Ishikawa (cell line): Measurements from ENCODE around the gene MYBPC1.

Experiments used
- CEBPB ChIP-seq: IDR thresholded peaks from 2 replicates; pipeline ENCODE4 v1.6.1; 2012
- CREB1 ChIP-seq: IDR thresholded peaks from 2 replicates; pipeline ENCODE4 v1.6.1; 2012; ENCODE audit warnings: low read depth
- EGR1 ChIP-seq: IDR thresholded peaks from 2 replicates; pipeline ENCODE4 v1.6.1; 2012
- EP300 ChIP-seq: IDR thresholded peaks from 2 replicates; pipeline ENCODE4 v1.6.1; 2012; ENCODE audit warnings: borderline replicate concordance
- FOXM1 ChIP-seq: IDR thresholded peaks from 2 replicates; pipeline ENCODE4 v1.6.1; 2012; ENCODE audit warnings: low read depth, borderline replicate concordance
- MAX ChIP-seq: IDR thresholded peaks from 2 replicates; pipeline ENCODE4 v1.6.1; 2012
- NFIC ChIP-seq: IDR thresholded peaks from 2 replicates; pipeline ENCODE4 v1.6.1; 2012
- RAD21 ChIP-seq: IDR thresholded peaks from 2 replicates; pipeline ENCODE4 v1.6.1; 2012; ENCODE audit warnings: low read depth
- TAF1 ChIP-seq: IDR thresholded peaks from 2 replicates; pipeline ENCODE4 v1.6.1; 2012; ENCODE audit warnings: low read depth, mild to moderate bottlenecking
- TCF12 ChIP-seq: IDR thresholded peaks from 2 replicates; pipeline ENCODE4 v1.6.1; 2012; ENCODE audit warnings: low read depth
- TEAD4 ChIP-seq: IDR thresholded peaks from 2 replicates; pipeline ENCODE4 v1.6.1; 2012
- USF1 ChIP-seq: IDR thresholded peaks from 2 replicates; pipeline ENCODE4 v1.6.1; 2012
- YY1 ChIP-seq: IDR thresholded peaks from 2 replicates; pipeline ENCODE4 v1.6.1; 2012; ENCODE audit warnings: low read depth
- ZBTB7A ChIP-seq: IDR thresholded peaks from 2 replicates; pipeline ENCODE4 v1.6.1; 2012; ENCODE audit warnings: low read depth
- TF ChIP-seq, protein P1 (sequence below): IDR thresholded peaks from 2 replicates; pipeline ENCODE4 v1.6.1; 2012; ENCODE audit warnings: low read depth, mild to moderate bottlenecking

Gene MYBPC1

DNA sequence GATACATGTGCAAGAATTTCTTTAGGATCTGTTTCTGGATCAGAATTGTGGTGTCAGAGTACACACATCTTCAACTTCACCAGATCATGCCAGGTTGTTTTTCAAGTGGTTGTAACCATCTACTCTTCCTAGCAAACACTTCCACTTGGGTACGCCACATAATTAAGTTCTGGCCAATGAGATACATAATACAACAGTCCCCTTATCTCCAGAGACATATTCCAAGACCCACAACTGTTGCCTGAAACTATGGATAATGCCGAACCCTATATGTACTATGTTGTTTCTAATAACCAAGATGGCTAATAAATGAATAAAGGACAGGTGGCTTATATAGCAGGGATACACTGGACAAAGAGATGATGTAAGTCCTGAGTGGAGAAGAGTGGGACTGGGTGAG, 100.2 kb downstream of the MYBPC1 start:
- TF ChIP-seq ZBTB7A (no peak), RAD21 (no peak), EGR1 (no peak), YY1 (no peak), EP300 (no peak), TAF1 (no peak), TEAD4 (no peak), MAX (no peak)

GRCh38 chr12:101695706-101696105, 100.9 kb downstream of the MYBPC1 start:
- TF ChIP-seq USF1 (no peak), RAD21 (no peak), EP300 (no peak), NFIC (no peak), TCF12 (no peak), TEAD4 (no peak), FOXM1 (no peak), EGR1 (no peak), ZBTB7A (no peak), CEBPB (no peak), CREB1 (no peak), MAX (no peak)

DNA sequence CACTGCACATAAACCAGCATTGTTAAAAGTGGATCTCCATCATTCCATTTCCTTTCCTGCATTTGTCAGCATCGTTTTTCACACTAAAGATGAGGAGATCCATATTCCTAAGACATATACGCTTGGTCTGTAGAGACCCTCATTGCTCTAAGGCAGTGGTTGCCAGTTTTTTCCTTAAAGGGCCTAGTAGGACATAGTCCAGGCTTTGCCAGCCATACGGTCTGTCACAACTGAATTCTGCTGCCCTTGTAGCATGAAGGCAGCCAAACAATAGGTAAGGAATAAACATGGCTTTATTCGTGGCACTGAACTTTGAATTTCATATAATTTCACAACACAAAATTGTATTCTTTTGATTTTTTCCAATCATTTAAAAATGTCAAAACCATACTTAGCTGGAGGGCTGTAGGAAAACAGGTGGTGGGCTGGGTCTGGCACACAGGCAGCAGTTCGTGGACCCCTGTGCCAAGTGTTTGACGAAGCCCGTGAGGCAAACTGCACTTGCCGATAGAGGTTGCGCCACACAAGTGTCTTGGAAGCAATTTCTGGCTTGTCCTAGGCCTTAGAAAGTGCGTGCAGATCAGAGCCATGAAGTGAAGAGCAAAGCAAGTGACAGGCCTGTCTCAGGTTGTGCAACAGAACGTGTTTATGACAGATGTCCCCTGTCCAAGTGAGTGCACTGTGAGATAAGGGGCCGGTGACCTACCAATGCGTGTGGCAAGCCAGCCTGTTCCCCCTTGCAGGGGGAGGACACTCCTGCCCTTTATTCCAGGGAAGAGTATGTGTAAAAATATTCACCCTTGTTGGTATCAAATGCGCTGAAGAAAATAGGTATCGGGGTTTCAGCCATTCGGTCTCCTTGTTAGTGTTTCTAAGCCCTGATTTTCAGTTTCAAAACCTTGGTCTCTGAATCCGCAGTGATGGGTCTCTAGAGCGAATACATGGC, 101.8 kb downstream of the MYBPC1 start:
- no peak for TF ChIP-seq EGR1
- TF ChIP-seq CREB1: no peak
- TF ChIP-seq NFIC: no peak
- TF ChIP-seq TEAD4: no peak
- TF ChIP-seq YY1: no peak
- TF ChIP-seq EP300: no peak
- no peak for TF ChIP-seq RAD21
- no peak for TF ChIP-seq TCF12
- no peak for TF ChIP-seq FOXM1
- no peak for TF ChIP-seq ZBTB7A
- TF ChIP-seq USF1: no peak
- TF ChIP-seq TAF1: no peak
- TF ChIP-seq, protein P1, sequence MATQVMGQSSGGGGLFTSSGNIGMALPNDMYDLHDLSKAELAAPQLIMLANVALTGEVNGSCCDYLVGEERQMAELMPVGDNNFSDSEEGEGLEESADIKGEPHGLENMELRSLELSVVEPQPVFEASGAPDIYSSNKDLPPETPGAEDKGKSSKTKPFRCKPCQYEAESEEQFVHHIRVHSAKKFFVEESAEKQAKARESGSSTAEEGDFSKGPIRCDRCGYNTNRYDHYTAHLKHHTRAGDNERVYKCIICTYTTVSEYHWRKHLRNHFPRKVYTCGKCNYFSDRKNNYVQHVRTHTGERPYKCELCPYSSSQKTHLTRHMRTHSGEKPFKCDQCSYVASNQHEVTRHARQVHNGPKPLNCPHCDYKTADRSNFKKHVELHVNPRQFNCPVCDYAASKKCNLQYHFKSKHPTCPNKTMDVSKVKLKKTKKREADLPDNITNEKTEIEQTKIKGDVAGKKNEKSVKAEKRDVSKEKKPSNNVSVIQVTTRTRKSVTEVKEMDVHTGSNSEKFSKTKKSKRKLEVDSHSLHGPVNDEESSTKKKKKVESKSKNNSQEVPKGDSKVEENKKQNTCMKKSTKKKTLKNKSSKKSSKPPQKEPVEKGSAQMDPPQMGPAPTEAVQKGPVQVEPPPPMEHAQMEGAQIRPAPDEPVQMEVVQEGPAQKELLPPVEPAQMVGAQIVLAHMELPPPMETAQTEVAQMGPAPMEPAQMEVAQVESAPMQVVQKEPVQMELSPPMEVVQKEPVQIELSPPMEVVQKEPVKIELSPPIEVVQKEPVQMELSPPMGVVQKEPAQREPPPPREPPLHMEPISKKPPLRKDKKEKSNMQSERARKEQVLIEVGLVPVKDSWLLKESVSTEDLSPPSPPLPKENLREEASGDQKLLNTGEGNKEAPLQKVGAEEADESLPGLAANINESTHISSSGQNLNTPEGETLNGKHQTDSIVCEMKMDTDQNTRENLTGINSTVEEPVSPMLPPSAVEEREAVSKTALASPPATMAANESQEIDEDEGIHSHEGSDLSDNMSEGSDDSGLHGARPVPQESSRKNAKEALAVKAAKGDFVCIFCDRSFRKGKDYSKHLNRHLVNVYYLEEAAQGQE: no peak
- no peak for TF ChIP-seq CEBPB
- TF ChIP-seq MAX: no peak

DNA sequence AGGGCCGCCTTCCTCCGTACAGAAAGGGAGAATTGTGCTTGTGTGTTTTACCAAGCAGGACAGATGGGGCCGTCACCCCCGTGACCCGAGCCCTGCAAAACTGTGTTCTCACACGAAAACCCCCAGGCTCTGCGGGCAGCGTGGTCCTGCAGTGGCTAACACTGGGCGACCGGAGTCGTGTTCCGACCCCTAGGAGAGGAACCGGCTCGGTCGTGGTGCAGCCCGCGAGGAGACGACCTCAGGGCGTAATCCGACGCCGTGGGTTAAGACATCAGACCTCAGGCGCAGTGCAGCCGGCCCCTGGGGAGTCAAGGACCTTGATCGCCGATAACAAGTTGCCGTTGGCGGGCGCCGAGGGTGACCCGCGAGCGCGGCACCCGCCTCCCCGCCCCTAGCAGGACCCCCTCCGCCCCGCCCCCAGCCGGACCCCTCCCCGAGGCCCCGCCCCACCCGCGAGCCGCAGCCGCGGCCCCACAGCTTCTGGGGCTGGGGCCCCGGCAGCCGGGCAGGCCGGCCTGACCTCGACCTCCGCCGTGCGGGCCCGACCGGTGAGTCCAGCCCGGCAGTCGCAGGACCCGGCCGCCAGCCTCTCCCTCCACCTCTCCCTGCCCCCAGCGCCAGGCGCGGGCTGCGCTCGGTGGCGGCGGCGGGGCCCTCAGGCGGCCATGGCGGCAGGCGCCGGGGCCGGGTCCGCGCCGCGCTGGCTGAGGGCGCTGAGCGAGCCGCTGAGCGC, 102.6 kb downstream of the MYBPC1 start, which contains the start of gene CHPT1:
TSS of gene CHPT1 (plus strand) at position 444 of the 733 bp plus-strand sequence. CDS start at position 666, 222 bp downstream.
- TF ChIP-seq YY1: peak; percentile 64; the same call in 1 of the 2 replicates
- TF ChIP-seq RAD21: no peak
- TF ChIP-seq ZBTB7A: peak; percentile 46; the same call in 1 of the 2 replicates
- TF ChIP-seq MAX: 0 out of 2 replicates have a peak, but pooled peaks have one; percentile 28

GRCh38 chr12:101697930-101698799, 103.4 kb downstream of the MYBPC1 start:
- no peak for TF ChIP-seq CREB1
- 0 out of 2 replicates have a peak, but pooled peaks have one; percentile 2 for TF ChIP-seq CEBPB

- TF ChIP-seq TAF1: no peak
- TF ChIP-seq RAD21: no peak
- no peak for TF ChIP-seq CREB1
These were observed 104.1 kb downstream of the MYBPC1 start for GRCh38 chr12:101698800-101699347.
